Smooth muscle cell of the brain vasculature (primary cell): ENCODE data around the gene UTF1.
"Not testable (repeated sequence)": the region's sequence is repeated elsewhere in the genome, so short reads cannot be mapped to it uniquely, and the experiment has no call there.

Experiments
- DNase-seq: peaks from one replicate; pipeline ENCODE4 v3.0.0-alpha.2; 2012; ENCODE audit warnings: low read depth, low spot score

Gene UTF1

DNA sequence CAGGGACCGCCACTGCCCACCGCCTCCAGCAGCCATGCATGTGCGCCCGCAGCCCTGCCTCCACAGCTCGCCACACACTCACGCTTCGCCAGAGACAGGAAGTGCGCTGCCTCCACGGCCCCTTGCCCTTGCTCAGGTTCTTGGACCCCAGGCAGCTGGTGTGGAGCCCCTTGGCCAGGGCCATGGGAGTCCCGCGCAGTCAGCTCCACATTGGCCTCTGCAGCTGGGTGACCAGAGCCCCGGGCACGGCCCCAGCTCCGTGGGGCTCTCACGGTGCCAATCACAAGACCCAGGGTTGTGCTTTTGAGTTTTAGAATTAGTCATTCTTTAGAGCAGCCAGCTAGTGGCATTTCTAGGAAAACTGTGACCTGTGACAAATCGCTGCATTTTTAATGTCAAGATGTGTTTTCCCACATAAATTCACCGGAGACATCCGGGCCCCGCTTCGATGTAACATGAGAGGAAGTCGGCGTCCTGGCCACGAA is 4.3 kb upstream of the UTF1 start:
- DNase-seq: no peak

DNA sequence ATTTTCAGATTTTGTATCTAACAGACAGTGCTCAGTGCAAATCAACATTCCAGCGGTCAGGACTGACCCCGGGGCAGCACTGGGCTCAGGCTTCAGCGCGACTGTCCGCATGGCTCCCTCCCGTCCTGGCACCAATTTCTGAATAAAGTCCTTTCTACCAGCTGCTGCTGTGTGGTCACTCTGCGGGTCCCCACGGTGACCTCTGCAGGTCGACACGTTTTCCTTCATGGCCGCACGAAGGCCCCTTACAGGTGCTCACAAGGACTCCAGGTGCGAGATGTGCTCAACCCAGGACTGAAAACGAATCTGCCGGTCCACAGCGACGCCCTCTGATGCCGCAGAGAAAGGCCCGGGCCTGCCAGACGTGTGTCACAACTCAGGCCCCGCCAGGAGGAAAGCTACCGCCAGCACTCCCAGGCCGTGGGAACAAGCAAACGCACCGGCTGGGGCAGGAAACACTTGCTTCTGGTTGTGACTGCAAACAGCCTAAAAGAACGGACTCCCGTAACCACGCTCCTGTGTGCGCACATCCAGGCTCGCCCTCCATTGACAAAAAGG is 3.7 kb upstream of the UTF1 start:
- no peak for DNase-seq

DNA sequence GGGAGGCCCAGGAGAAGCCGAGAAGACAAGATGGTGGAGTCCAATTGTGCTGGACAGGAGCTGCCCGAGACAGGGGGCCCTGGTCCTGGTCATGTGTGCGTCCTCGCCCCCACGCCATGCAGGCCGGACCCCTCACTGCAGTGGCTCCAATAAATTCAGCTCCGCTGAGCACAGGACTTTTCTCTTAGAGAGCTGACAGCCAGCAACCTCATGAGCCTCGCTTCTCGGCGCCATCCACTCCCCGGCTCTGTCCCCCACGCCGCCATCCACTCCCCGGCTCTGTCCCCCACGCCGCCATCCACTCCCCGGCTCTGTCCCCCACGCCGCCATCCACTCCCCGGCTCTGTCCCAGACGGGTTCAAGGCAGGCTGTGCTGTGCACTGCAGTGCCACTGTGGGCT is 2.8 kb upstream of the UTF1 start:
- no peak for DNase-seq

DNA sequence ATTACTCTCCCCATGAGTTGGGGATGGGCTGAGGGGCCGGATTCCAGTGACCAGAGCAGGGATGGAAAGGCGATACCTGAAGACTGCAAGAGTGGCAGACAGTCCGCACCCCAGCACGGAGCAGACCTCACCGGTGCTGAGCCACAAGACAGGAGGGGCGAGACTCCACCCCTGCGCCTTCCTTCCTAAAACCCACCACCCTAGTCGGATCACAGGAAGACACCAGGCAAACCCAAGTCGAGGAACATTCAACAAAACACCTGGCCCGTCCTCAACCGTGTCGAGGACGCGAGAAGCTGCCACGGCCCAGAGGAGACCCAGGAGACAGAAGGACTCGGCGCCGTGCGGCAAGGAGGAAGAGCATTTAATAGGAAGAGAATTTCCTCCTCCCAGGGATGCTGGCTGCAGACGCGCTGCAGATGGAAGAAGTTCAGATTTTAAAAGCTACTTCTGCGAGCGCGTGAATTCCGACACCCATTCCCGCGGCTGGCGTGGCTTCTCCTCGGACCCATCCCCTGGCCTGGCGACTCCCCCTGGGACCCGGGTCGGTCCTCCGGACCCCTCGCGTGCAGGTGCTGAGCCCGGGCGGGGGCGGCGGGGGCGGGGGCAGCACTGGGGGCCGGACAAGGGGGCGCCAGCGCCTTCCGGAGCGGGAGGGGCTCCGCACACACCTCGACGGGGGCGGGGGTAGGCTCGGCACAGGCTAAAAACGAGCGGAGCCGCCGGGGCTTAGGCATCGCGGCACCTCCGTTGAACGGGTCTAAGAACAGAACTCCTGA is 563 bp upstream of the UTF1 start:
- no peak for DNase-seq

DNA sequence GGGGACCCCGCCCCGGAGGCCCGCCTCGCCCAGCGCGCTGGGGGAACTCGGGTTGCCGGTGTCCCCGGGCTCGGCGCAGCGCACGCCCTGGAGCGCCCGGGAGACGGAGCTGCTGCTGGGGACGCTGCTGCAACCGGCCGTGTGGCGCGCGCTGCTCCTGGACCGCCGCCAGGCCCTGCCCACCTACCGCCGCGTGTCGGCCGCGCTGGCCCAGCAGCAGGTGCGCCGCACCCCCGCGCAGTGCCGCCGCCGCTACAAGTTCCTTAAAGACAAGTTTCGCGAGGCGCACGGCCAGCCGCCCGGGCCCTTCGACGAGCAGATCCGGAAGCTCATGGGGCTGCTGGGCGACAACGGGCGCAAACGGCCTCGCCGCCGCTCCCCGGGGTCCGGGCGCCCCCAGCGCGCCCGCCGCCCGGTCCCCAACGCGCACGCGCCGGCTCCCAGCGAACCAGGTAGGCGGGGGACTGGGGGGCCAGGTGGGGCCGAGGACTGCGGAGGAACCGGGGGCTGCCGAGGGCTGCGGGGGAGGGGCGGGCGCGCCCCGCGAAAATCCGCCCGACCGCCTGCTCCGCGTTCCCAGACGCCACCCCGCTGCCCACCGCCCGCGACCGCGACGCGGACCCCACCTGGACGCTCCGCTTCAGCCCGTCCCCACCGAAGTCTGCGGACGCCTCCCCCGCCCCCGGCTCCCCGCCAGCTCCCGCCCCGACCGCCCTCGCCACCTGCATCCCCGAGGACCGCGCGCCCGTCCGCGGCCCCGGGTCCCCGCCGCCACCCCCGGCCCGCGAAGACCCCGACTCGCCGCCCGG is 574 bp downstream of the UTF1 start:
- no peak for DNase-seq

DNA sequence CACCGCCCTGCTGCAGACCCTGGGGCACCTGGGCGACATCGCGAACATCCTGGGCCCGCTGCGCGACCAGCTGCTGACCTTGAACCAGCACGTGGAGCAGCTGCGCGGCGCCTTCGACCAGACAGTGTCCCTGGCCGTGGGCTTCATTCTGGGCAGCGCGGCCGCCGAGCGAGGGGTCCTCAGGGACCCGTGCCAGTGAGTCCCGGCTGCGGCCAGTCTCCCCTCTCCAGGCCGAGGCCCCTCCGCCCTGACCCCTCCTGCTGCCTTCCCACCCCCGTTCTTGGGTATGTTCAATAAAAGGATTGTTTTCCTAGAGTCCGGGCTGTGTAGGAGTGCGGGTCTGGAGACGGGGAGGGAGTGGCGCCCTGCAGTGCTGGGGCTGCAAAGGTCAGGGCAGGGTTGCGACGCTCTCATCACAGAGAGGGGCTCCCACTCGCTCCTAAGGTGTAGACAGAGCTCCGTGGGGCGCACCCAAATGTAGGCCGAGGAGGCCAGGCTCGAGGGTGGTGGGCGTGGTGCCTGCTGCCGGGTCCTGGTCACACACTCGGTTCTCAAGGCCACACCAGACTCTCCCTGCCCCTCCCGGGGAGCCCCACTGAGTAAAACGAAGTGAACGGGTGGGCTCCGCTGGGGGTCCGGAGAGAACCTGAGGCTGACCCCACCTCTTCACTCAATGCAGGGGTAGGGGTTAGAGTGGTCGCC is 1.4 kb downstream of the UTF1 start:
- DNase-seq: no peak

DNA sequence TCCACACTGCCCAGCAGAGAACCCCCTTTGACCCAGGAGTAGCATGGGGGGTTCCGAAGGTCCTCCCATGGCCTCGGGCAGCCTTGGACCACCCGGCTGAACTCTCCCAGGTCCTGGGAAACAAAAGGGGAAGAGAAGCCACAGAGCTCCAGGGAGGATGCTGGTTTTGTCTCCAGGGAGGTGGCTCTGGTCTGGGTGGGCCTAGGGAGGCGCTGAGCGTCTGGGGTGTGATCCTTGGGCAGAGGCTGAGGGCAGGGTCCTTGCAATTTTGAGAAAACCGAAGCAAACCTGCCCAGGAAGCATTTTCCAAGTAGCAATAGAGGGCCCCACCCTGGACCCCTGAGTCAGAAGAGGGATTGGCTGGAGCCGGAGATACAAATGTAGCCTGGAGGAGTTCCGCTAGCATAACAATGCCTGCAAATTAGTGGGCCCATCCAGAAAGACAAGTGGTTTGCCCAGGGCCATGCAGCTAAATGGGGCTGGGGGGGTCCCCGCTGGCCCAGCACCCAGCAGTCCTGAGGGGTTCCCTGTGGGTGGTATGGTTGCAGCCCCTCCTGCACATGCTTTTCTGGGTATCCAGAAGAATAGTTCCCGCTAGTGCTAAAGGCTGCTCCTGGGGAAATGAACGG is 2.0 kb downstream of the UTF1 start:
- DNase-seq: no peak

DNA sequence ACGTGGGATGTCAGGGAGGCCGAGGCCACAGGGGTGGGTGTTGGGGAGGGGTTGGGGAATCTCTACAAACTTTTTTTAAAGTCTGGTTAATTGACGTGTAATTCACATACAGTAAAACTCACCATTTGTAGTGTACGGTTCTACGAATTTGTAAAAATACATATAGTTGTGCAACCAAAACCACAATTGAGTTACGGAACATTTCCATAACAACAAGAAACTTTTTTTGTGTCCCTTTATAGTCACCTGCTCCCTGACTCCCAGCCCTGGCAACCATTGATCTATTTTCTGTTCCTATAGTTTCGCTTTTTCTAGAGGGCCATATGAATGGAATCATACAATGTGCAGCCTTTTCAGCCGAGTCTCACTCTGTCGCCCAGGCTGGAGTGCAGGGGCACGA is 4.8 kb downstream of the UTF1 start:
- not testable (repeated sequence) for DNase-seq

DNA sequence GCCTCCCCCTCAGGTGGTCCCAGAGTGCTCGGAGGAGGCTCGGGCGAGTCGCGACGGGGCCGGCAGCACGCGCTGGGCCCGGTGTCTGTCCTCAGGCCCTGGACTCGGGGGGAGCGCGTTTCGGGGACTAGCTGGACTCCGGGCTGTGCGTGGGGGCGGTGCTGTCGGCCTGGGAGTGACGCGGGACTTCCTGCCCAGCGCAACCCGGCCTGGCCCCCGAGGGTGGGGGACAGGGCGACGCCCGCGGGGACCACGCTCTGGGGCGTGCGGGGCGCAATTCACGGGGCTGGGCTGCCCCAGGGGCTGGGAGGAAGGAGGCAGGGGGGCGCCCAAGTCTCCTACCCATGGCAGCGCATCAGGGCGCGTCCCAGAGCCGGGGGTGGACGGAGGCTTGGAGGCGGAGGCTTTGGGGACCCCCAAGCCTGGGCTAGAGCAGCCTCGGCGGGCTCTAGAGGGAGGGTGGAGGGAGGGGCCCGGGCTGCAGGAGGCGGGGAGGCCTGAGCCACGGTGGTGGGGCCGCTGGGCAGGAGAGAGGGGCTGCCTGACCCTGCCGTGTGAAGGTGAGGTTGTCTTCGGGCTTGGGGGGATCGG is 5.3 kb downstream of the UTF1 start:
- DNase-seq: no peak

DNA sequence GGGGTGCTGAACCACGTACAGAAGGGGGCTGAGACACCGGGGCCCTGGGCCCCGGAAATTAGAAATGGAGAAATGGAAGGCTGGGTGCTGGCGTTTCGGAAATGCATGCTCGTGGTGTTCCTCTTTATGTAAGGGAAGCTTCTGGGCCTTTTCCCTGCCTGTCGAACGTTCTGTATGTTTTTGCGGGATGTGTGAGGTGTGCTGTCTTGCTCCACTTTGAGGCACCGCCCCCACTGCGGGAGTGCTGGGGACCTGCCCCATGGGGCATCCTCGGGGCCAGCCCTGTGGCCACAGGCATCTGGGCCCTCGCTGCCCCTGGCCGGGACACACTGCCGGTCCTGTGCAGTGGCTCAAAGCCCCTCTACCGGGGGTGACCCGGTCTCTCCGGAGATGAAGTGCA is 5.9 kb downstream of the UTF1 start:
- no peak for DNase-seq

DNA sequence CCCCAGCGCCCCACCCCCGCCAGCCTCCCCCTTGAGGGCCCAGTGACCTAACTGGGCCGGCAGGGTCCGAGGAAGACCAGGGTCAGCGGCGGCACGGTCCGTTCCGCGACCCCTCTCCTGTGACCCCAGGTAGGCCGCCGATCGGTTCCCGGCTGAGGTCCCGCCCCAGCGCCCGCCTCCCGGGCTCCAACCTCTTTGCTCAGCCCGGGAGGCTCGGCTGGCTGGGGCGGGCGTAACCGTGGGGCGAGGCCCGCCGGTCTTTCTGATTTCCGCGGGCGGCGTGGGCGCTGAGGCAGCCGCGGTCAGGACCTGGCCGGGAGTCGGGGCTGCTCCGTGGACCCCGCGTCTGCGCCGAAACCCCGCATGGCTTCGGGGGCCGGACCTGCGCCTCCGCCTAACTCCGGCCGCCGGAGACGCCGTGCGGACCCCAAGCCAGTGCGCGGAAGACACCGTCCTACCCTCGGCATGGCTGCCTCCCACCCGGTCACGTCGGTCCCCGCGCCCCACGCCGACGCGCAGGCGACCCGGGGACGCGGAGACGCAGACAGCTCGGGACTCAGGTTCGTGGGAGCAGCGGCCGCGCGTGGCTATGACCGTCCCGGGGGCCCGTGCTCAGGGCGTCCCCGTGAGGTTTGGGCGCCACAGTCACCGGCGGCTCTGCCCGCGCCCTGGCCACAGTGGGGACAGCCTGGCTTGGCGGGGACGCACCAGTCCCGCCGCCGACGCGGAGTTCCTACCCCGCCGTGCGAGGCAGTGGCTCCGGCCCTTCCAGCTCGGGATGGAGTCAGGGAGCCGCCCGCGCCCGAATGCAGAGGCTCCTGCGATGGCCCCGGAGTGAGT is 6.6 kb downstream of the UTF1 start:
- no peak for DNase-seq

DNA sequence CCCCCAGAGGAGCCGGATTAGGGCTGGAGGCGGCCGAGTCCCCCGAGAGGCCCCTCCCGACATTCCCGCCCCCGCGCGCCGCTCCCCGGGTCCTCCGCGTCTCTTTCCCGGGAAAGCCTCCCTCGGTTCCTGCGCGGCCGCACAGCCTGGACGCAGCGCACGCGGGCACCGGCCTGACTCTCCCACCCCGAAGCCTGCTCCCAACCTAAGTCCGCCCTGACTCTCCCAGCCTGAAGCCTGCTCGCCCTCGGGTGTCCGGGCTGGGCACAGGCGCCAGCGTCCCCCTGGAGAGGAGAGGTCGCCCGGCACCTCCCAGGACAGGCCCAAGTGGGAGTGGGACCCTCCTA is 7.2 kb downstream of the UTF1 start:
- DNase-seq: no peak

DNA sequence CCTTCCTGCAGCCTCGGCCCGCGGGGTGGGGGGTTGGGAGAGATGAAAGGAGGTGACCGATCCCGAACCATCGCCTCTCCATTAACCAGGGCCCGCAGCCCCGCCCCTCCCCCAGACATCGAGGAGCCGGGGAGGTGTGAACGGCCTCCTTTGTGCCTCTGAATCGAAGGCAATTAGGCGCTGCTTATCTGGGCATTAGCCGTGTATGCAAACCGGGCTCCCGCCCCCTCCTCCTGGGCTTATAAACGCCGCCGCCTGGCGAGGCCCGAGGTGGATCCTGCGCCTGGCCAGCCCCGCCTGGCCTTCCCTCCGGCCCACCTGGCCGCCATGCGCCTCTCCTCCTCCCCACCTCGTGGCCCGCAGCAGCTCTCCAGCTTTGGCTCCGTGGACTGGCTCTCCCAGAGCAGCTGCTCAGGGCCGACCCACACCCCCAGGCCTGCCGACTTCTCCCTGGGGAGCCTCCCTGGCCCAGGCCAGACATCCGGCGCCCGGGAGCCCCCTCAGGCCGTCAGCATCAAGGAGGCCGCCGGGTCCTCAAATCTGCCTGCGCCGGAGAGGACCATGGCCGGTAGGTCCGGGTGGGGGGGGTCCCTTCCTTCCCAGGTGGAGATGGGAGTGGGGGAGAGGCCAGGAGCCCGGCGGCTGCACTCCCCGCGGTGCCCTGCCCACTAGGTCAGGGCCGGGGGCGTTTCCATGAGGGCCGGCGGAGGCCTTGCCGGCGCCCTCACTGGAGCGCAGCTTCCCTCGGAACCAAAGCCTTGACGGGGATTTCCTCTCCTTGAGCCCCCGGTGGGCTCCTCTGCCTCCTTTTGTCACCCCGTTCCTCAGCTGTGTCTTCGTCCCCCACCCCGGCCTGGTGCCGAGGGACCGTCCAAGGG is 7.8 kb downstream of the UTF1 start, which contains the start of gene VENTX:
VENTX (plus strand) TSS at position 268 of the 878 bp plus-strand sequence; CDS start at position 328, 60 bp downstream.
- no peak for DNase-seq

DNA sequence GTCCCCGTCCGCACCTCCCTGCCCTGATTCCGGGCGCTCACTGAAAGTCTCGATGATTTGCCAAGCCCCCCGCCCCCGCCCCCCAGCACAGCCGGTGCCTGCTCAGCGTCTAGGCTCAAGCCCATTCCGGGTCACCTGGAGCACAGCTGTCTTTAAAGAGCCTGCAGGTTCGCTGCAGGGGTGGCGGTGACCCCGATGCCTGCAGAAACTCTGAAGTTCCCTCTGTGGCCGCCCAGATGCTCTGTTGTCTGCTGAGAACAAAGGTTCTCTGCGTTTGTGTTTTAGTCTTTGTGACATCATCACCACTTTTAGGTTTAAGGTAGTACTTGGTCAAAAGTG is 8.4 kb downstream of the UTF1 start:
- no peak for DNase-seq

DNA sequence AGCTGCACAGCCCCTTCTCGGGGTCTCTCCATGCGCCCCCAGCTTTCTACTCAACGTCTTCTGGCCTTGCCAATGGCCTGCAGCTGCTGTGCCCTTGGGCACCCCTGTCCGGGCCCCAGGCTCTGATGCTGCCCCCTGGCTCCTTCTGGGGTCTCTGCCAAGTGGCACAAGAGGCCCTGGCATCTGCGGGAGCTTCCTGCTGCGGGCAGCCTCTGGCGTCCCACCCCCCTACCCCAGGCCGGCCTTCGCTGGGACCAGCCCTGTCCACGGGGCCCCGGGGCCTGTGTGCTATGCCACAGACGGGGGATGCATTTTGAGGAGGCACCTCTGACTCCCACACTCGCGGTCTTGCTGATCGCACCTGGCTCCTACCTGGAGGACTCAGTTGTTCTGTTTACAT is 10.0 kb downstream of the UTF1 start:
- DNase-seq: no peak

DNA sequence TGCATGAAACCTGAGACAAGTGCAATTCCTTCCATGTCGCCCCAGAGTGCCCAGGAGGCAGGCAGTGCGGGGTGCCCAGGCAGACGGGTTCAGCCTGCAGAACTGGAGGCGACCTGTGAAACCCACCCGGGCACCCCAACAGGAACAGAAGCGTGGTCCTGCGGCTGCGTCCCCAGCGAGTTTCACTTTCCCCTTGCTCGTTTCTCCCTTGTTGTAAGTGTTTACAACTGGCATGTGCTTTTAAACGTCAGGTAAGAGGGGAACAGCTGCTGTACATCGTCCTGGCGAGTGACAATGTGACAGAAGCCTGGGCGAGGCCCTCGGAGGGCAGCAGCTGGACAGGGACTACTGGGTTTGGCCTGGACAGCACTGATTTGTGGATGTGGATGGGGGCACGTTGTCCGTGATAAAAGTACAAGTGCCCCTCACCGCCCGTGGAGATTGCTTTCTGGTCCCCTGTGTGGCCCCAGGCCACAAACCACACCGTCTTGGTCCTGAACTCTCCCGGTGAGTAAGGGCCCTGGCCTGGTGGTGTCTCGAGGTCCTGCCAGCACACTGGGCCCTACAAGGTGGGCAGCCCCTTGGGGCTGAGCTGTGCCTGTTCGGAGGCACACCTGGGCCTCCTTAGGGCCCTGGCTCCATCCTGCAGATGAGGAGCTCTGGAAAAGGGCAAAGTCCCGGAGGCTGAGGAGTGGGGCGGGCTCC is 11.6 kb downstream of the UTF1 start:
- DNase-seq: no peak

DNA sequence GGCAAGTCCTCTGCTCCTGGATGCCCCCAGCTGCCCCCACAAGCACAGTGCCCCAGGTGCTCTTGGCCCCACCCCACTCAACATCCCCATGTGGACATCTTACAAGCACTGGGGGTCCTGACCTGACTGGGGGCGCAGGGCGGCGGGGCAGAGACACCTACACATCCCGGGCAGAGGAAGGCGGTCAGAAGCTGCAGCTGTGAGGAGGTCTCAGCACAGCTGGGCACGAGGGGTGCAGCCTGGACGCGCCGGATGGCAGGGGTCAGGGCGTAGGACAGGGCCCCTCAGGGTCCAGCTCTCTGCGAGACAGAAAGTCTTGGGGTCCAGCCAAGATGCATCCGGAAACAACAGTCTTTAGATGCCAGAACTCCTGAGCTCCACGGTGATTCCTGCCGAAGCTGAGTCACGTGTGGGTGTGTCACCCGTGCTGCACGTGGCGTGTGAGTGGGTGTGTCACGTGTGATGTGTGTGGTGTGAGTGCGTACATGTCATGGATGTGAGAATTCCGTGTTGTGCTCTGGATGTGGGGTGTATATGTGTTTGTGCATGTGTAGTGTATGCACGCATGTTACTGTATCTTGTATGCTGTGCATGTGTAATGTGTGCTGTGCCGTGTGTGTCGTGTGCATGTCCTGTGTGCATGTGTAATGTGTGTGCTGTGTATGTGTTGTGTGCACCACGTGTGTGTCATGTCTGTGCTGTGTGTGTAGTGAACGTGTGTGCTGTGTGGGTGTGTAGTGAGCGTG is 12.8 kb downstream of the UTF1 start:
- no peak for DNase-seq

DNA sequence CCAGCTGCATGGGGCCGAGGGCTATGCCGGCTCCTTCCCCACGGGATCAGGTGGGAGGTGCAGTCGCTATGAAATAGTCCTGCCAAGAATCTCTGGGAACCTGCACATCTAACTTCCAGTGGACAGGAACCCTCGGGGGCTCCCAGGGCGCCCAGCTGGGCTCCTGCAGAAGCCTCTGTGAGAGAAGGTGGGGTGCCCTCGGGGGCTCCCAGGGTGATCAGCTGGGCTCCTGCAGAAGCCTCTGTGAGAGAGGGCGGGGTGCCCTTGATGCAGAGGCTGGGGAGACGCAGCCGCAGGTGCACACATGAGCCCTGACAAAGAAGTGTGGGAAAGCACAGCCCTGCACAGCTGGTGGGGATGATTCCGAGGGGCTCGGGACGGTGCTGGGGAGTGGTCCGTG is 13.6 kb downstream of the UTF1 start:
- no peak for DNase-seq
